Nephron progenitor cell (in vitro differentiated cells): ENCODE results near the gene CFL1.

Experiments used
- DNase-seq: peaks from one replicate; pipeline ENCODE4 v3.0.0; 2021
- H3K27ac Mint-ChIP-seq: 2 replicates; pipeline ENCODE4 v1.8.0; 2021; ENCODE audit warnings: mild to moderate bottlenecking, moderate library complexity, mixed read lengths
- H3K27me3 Mint-ChIP-seq: 2 replicates; pipeline ENCODE4 v1.8.0; 2021; ENCODE audit warnings: mild to moderate bottlenecking, low read depth, mixed read lengths; ENCODE audit not compliant: poor library complexity
- H3K36me3 Mint-ChIP-seq: 2 replicates; pipeline ENCODE4 v1.8.0; 2021; ENCODE audit warnings: low read depth, mixed read lengths
- H3K4me1 Mint-ChIP-seq: 2 replicates; pipeline ENCODE4 v1.8.0; 2021; ENCODE audit warnings: mixed read lengths
- H3K4me3 Mint-ChIP-seq: 2 replicates; pipeline ENCODE4 v1.8.0; 2021; ENCODE audit warnings: mild to moderate bottlenecking, moderate library complexity, mixed read lengths
- H3K9me3 Mint-ChIP-seq: 2 replicates; pipeline ENCODE4 v1.8.0; 2021; ENCODE audit warnings: mild to moderate bottlenecking, moderate library complexity, mixed read lengths
- CTCF ChIP-seq: fragments of 200-600 bp; sonication (generic); IDR thresholded peaks from 2 replicates; pipeline ENCODE4 v1.5.0; 2021; ENCODE audit warnings: antibody characterized with exemption

Gene CFL1

GRCh38 chr11:65814986-65815565 is 42.9 kb downstream of the CFL1 start:
- Mint-ChIP-seq H3K9me3 (no peaks in the 10 kb centered on the region), H3K4me1 (peaks cover 29% of the 10 kb centered on the region), H3K27me3 (peaks cover 38% of the 10 kb centered on the region), H3K36me3 (peaks cover 11% of the 10 kb centered on the region), H3K27ac (no peak overlapping the region), H3K4me3 (no peak overlapping the region)
- TF ChIP-seq CTCF: no peak
- DNase-seq: no peak

- Mint-ChIP-seq H3K4me3 (no peak overlapping the region), H3K36me3 (peaks cover 11% of the 10 kb centered on the region), H3K4me1 (peaks cover 29% of the 10 kb centered on the region), H3K9me3 (no peaks in the 10 kb centered on the region), H3K27ac (no peak overlapping the region), H3K27me3 (peaks cover 43% of the 10 kb centered on the region)
- TF ChIP-seq CTCF: no peak
- no peak for DNase-seq
Measured at GRCh38 chr11:65814131-65814985, 43.6 kb downstream of the CFL1 start.

GRCh38 chr11:65811764-65812475 is 46.1 kb downstream of the CFL1 start:
- H3K9me3 Mint-ChIP-seq: no peaks in the 10 kb centered on the region
- peaks cover 40% of the 10 kb centered on the region for H3K27me3 Mint-ChIP-seq

GRCh38 chr11:65810046-65810868 is 47.7 kb downstream of the CFL1 start:
- Mint-ChIP-seq H3K36me3 (peaks cover 5% of the 10 kb centered on the region), H3K9me3 (no peaks in the 10 kb centered on the region), H3K27me3 (peaks cover 35% of the 10 kb centered on the region), H3K27ac (no peak overlapping the region), H3K4me3 (no peak overlapping the region), H3K4me1 (peaks cover 14% of the 10 kb centered on the region)
- DNase-seq: no peak
- no peak for TF ChIP-seq CTCF

More at GRCh38 chr11:65811764-65812475, 46.1 kb downstream of the CFL1 start:
- no peak for DNase-seq
- H3K4me1 Mint-ChIP-seq: peaks cover 20% of the 10 kb centered on the region
- TF ChIP-seq CTCF: no peak
- no peak overlapping the region for H3K27ac Mint-ChIP-seq
- H3K36me3 Mint-ChIP-seq: peaks cover 11% of the 10 kb centered on the region
- H3K4me3 Mint-ChIP-seq: no peak overlapping the region

- Mint-ChIP-seq H3K9me3 (no peaks in the 10 kb centered on the region), H3K27ac (no peak overlapping the region), H3K27me3 (peaks cover 33% of the 10 kb centered on the region), H3K4me3 (no peak overlapping the region), H3K4me1 (peaks cover 14% of the 10 kb centered on the region), H3K36me3 (peaks cover 5% of the 10 kb centered on the region)
- no peak for DNase-seq
- TF ChIP-seq CTCF: no peak
Measured at GRCh38 chr11:65809496-65809895, 48.5 kb downstream of the CFL1 start.
